Measurements from ENCODE around the gene FRS3. TPM values are rescaled to one million over a fixed set of nuclear protein-coding genes. Genes with fewer than 3 reads are reported as not detected.
A peak's percentile ranks its signal among the peaks of the same experiment; 100 is the strongest.
"Not testable (repeated sequence)": the region's sequence is repeated elsewhere in the genome, so short reads cannot be mapped to it uniquely, and the experiment has no call there.

Gene FRS3
- total RNA-seq, 2 donors from 2014 or later: 5.9 to 18.4 TPM

DNA sequence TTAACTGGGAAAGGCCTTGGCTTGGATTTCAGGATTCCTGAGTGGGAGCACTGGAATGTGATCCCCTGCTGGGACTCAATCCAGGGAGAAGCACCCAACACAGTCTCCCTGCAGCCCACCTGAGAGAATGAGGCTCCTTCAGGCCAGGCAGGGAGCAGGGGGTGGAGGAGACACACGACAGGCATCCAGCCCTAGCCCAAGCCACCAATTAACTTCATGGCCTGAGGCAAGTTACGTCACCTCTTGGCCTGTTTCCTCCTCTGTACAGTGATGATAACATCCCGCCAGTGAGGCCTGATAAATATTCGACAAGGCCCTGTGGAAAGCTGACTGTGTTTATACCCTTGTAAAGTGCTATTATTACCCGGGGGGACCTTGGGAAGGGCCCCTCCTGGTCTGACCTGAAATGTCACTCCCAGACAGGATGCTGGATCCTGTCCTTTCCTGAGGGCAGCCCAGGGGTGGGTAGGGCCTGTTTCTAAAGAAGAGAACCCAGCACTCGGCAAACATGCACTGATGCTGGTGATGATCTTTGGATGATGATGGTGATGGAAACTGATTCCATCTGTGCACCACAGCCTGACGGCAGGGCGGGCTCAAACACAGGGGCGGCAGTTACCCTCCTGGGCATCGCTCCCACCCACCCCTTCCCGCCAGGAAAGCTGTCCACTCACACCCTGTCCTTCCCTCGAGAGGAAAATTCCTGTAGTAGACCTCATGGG is 12.4 kb downstream of the FRS3 start:
- TF ChIP-seq POLR2A (IDR thresholded peaks at IDR 0.05) (no peak), POLR2AphosphoS5 (IDR thresholded peaks at IDR 0.05) (peak; percentile 76)
- TF ChIP-seq, protein P1, sequence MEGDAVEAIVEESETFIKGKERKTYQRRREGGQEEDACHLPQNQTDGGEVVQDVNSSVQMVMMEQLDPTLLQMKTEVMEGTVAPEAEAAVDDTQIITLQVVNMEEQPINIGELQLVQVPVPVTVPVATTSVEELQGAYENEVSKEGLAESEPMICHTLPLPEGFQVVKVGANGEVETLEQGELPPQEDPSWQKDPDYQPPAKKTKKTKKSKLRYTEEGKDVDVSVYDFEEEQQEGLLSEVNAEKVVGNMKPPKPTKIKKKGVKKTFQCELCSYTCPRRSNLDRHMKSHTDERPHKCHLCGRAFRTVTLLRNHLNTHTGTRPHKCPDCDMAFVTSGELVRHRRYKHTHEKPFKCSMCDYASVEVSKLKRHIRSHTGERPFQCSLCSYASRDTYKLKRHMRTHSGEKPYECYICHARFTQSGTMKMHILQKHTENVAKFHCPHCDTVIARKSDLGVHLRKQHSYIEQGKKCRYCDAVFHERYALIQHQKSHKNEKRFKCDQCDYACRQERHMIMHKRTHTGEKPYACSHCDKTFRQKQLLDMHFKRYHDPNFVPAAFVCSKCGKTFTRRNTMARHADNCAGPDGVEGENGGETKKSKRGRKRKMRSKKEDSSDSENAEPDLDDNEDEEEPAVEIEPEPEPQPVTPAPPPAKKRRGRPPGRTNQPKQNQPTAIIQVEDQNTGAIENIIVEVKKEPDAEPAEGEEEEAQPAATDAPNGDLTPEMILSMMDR (IDR thresholded peaks at IDR 0.05): peak in 1 of 4 experiments; percentile 3
- peak overlapping the region; percentile 66 to 76 for H3K27ac ChIP-seq
- no peak overlapping the region for H3K4me3 ChIP-seq
- peaks cover 21% of the 10 kb centered on the region for H3K4me1 ChIP-seq (replicated peaks)
- H3K36me3 ChIP-seq: peaks cover 0 to 13% of the 10 kb centered on the region in 2 donors
- no peaks in the 10 kb centered on the region for H3K9me3 ChIP-seq
- no peaks in the 10 kb centered on the region for H3K27me3 ChIP-seq (replicated peaks; ENCODE audit: insufficient read depth)
- intact Hi-C loops (cut with DNase I): no loop called here
- peak; percentile 87 for DNase-seq (ENCODE audit: low spot score)
- 24% methylated on average over 12 of the region's 12 CpGs for WGBS

DNA sequence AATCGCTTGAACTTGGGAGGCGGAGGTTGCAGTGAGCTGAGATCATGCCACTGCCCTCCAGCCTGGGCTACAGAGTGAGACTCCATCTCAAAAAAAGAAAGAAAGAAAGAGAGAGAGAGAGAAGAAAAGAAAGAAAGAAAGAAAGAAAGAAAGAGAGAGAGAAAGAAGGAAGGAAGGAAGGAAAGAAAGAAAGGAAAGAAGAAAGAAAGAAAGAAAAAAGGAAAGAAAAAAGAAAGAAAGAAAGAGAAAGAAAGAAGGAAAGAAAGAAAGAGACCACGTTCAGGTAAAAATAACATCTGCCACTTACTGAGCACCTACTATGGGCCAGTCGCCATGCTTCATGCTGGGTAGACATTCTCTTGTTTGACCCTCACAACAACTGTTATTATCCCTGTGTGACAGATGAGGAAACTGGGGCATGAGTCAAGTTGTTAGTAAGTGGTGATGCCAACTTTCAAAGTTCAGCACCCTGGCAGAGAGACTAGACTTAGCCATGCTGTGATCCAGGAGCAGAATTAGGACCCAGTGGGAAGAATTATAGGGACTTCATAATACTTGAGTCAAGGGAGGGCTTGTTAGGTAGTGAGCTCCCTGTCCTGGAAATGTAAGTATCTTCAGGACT is 13.5 kb downstream of the FRS3 start:
- H3K36me3 ChIP-seq; H3K9me3 ChIP-seq; DNase-seq (ENCODE audit: low spot score); intact Hi-C loops (cut with DNase I); H3K4me3 ChIP-seq; H3K27me3 ChIP-seq (replicated peaks; ENCODE audit: insufficient read depth): not testable (repeated sequence)
- Histone ChIP-seq H3K4me1 (replicated peaks) (peaks cover 21% of the 10 kb centered on the region), H3K27ac (peak overlapping the region in 1 of 2 donors; percentile 76)
- WGBS: 97% methylated on average over 4 of the region's 4 CpGs

DNA sequence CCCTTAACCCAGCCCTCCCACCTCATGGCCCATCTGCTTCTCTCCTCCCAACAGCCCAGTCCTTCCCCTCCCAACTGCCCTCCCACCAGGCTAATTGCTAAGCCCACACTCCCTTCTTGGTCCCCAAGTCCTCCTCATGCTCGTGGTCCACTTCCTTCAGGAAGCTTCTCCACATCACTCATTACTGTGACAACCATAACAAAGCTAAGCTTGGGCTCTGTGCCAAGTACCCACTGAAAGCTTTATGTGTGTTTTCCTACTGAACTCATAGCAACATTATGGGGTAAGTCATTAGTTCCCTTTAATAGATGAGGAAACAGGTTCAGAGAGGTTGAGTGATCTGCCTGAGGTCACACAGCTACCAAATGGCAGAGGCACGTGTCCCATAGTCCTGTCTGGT is 16.2 kb downstream of the FRS3 start:
- 43% methylated on average over 2 of the region's 2 CpGs for WGBS

DNA sequence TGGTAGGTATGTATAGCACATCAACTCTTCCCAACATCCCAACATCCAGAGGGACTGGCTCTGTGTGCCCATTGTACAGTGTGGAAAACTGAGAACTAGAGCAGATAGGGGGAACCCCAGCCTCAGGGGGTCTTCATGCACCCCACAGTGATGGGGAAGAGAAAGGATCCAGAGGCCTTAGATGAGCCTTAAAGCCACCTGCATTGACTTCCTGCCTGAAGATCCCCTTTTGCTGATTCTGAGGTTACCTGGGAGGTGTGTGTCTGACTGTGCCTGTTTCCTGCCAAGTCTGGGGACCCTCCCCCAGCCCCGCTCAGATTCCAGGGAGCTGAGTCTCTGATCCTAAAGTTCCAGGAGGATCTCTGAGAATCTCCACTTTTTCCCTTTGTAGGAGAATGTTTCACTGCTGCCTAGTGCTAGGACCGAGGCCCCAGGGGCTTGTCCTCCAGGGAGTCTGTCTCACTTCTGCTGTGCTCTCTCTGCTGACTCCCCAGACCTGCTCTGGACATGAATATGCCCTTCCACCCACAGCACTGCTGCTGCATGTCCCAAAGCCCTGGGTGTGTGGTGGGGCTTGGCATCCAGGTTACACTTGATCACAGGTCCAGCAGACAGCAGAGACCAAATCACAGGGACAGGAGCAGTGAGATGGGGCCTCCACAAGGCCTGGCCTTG is 19.7 kb downstream of the FRS3 start:
- intact Hi-C loops (cut with DNase I): no loop called here
- Histone ChIP-seq H3K4me3 (no peak overlapping the region), H3K4me1 (replicated peaks) (no peaks in the 10 kb centered on the region), H3K9me3 (no peaks in the 10 kb centered on the region), H3K27me3 (replicated peaks; ENCODE audit: insufficient read depth) (no peaks in the 10 kb centered on the region), H3K36me3 (no peaks in the 10 kb centered on the region), H3K27ac (no peak overlapping the region)
- TF ChIP-seq POLR2AphosphoS5 (IDR thresholded peaks at IDR 0.05) (no peak), POLR2A (IDR thresholded peaks at IDR 0.05) (no peak)
- TF ChIP-seq, protein P1 (IDR thresholded peaks at IDR 0.05): no peak
- DNase-seq (ENCODE audit: low spot score): no peak
- WGBS: 92% methylated on average over 2 of the region's 2 CpGs

More for the DNA sequence above, 16.2 kb downstream of the FRS3 start:
- H3K36me3 ChIP-seq: no peaks in the 10 kb centered on the region
- DNase-seq (ENCODE audit: low spot score): no peak
- no peak overlapping the region for H3K27ac ChIP-seq
- H3K4me1 ChIP-seq (replicated peaks): peaks cover 16% of the 10 kb centered on the region
- intact Hi-C loops (cut with DNase I): no loop called here
- TF ChIP-seq, protein P1 (IDR thresholded peaks at IDR 0.05): no peak
- TF ChIP-seq POLR2AphosphoS5 (IDR thresholded peaks at IDR 0.05) (no peak), POLR2A (IDR thresholded peaks at IDR 0.05) (no peak)
- H3K4me3 ChIP-seq: no peak overlapping the region
- H3K27me3 ChIP-seq (replicated peaks; ENCODE audit: insufficient read depth): no peaks in the 10 kb centered on the region
- no peaks in the 10 kb centered on the region for H3K9me3 ChIP-seq

DNA sequence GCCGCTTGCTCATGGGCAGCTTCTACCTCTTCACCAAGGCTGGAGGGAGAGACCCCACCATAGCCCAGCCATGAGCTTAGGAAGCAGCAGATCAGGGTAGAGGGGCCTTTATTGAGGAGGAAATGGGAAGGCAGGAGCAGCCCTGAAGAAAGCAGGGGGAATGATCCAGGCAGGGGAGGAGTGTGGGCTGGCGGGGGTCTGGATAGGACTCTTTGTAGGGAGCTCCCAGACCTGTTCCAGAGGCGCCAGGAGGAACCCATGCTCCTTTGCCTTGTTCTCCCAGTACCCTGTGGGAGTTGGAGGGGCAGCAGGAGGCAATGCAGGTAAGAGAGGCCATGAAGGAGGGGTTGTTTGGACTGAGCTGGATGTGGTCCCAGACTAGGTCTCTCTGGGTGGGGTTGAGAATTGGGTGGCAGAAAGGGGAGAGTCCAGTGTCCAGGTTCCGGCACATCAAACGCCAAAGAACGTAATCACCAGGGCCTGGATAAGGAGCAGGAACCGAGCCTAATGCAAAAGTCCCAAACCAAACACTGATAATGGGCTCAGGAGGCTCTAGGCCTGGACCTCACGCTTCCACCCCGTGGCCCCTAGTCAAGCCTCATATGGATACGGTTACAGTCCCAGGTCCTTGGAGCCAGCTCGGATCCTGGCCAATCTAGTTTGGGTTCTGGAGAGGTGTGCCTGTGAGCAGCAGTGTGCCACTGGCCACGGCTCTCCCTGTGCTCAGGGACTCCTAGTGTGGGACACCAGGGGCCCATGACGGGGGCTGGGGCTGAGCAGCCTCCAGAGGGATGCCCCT is 20.4 kb downstream of the FRS3 start:
- DNase-seq (ENCODE audit: low spot score): no peak
- Histone ChIP-seq H3K4me1 (replicated peaks) (no peaks in the 10 kb centered on the region), H3K36me3 (no peaks in the 10 kb centered on the region), H3K9me3 (no peaks in the 10 kb centered on the region), H3K27me3 (replicated peaks; ENCODE audit: insufficient read depth) (no peaks in the 10 kb centered on the region), H3K27ac (no peak overlapping the region), H3K4me3 (no peak overlapping the region)
- 93% methylated on average over 13 of the region's 13 CpGs for WGBS
- intact Hi-C loops (cut with DNase I): no loop called here
- TF ChIP-seq POLR2AphosphoS5 (IDR thresholded peaks at IDR 0.05) (no peak), POLR2A (IDR thresholded peaks at IDR 0.05) (no peak)
- TF ChIP-seq, protein P1 (IDR thresholded peaks at IDR 0.05): no peak
